GM23338 (cell line): ENCODE results near the gene TRHDE. TPM values are rescaled to one million over a fixed set of nuclear protein-coding genes. Genes with fewer than 3 reads are reported as not detected.
A peak's percentile ranks its signal among the peaks of the same experiment; 100 is the strongest.
"Not testable (repeated sequence)": the region's sequence is repeated elsewhere in the genome, so short reads cannot be mapped to it uniquely, and the experiment has no call there.

ENCODE experiments used
- ATAC-seq: fragments of 200-7000 bp; cut with Tn5 transposase; 3 replicates; pipeline ENCODE4 v1.9.1; 2020
- DNase-seq: peaks from one replicate; pipeline ENCODE4 v3.0.0-alpha.2; 2015; ENCODE audit warnings: low spot score
- H2AFZ ChIP-seq: fragments of 200-600 bp; sonication (generic); 2 replicates; pipeline ENCODE4 v1.8.0; 2016; ENCODE audit warnings: antibody characterized with exemption, mild to moderate bottlenecking, moderate library complexity
- H3F3A ChIP-seq: fragments of 200-600 bp; sonication (generic); replicated peaks from 2 replicates; pipeline ENCODE4 v1.8.0; 2017; ENCODE audit warnings: antibody characterized with exemption, mixed run types, low read depth
- H3K27ac ChIP-seq: fragments of 200-600 bp; sonication (generic); 2 replicates; pipeline ENCODE4 v1.6.1; 2016; ENCODE audit warnings: low read depth
- H3K27me3 ChIP-seq: fragments of 200-600 bp; sonication (generic); 2 replicates; pipeline ENCODE4 v1.8.0; 2016; ENCODE audit warnings: mild to moderate bottlenecking, mixed run types, moderate library complexity; ENCODE audit not compliant: insufficient read depth
- H3K36me3 ChIP-seq: fragments of 200-600 bp; sonication (generic); 2 replicates; pipeline ENCODE4 v1.8.0; 2016; ENCODE audit warnings: mild to moderate bottlenecking; ENCODE audit not compliant: insufficient read depth
- H3K4me1 ChIP-seq: fragments of 200-600 bp; sonication (generic); 2 replicates; pipeline ENCODE4 v1.8.0; 2016; ENCODE audit warnings: mild to moderate bottlenecking, moderate library complexity; ENCODE audit not compliant: insufficient read depth
- H3K4me2 ChIP-seq: fragments of 200-600 bp; sonication (generic); 2 replicates; pipeline ENCODE4 v1.7.1; 2017; ENCODE audit warnings: mixed run types
- H3K4me3 ChIP-seq: fragments of 200-600 bp; sonication (generic); 2 replicates; pipeline ENCODE4 v1.6.1; 2016; ENCODE audit warnings: mixed run types
- H3K79me2 ChIP-seq: fragments of 200-600 bp; sonication (generic); replicated peaks from 2 replicates; pipeline ENCODE4 v1.8.0; 2017; ENCODE audit warnings: mild to moderate bottlenecking; ENCODE audit not compliant: insufficient read depth
- H3K9me2 ChIP-seq: fragments of 200-600 bp; sonication (generic); 2 replicates; pipeline ENCODE4 v1.8.0; 2017; ENCODE audit not compliant: insufficient read depth
- H4K20me1 ChIP-seq: fragments of 200-600 bp; sonication (generic); replicated peaks from 2 replicates; pipeline ENCODE4 v1.8.0; 2017; ENCODE audit warnings: mild to moderate bottlenecking; ENCODE audit not compliant: insufficient read depth
- H3K27ac Mint-ChIP-seq: 2 replicates; pipeline ENCODE4 v1.8.0; 2020; ENCODE audit warnings: inconsistent platforms, mild to moderate bottlenecking, moderate library complexity, mixed read lengths
- H3K27me3 Mint-ChIP-seq: 3 replicates; pipeline ENCODE4 v1.8.0; 2022; ENCODE audit warnings: low read depth, mild to moderate bottlenecking, moderate library complexity, mixed read lengths, inconsistent platforms; ENCODE audit not compliant: insufficient read depth, poor library complexity
- H3K36me3 Mint-ChIP-seq: 3 replicates; pipeline ENCODE4 v1.8.0; 2021; ENCODE audit warnings: low read depth, mild to moderate bottlenecking, inconsistent platforms, moderate library complexity, mixed read lengths
- H3K4me1 Mint-ChIP-seq: 3 replicates; pipeline ENCODE4 v1.8.0; 2020; ENCODE audit warnings: mild to moderate bottlenecking, inconsistent platforms, mixed read lengths
- H3K4me3 Mint-ChIP-seq: 3 replicates; pipeline ENCODE4 v1.8.0; 2021; ENCODE audit warnings: moderate library complexity, mild to moderate bottlenecking, inconsistent platforms, mixed read lengths
- H3K9me3 Mint-ChIP-seq: 3 replicates; pipeline ENCODE4 v1.8.0; 2020; ENCODE audit warnings: moderate library complexity, mild to moderate bottlenecking, inconsistent platforms, mixed read lengths
- CREB1 ChIP-seq: fragments of 250-450 bp; sonication (Bioruptor Pico); IDR thresholded peaks from 2 replicates; pipeline ENCODE4 v1.5.0; 2020; ENCODE audit warnings: low read depth, mild to moderate bottlenecking, moderate library complexity
- CTCF ChIP-seq, 2 experiments: fragments of 200-600 bp in 1 of 2; sonication (generic) in 1 of 2; conservative IDR thresholded peaks; 2 replicates each; pipeline versions ENCODE4 v1.5.1 to v1.6.1; 2016 to 2017; ENCODE audit warnings: antibody characterized with exemption in 2 of 2, low read depth in 2 of 2, mild to moderate bottlenecking in 2 of 2, moderate library complexity in 1 of 2
- EZH2 ChIP-seq: fragments of 200-600 bp; sonication (generic); IDR thresholded peaks from one replicate; pipeline ENCODE4 v1.8.0; 2017; ENCODE audit warnings: antibody characterized with exemption, mild to moderate bottlenecking, low read depth; ENCODE audit not compliant: unreplicated experiment
- EZH2phosphoT487 ChIP-seq: fragments of 200-600 bp; sonication (generic); IDR thresholded peaks from one replicate; pipeline ENCODE4 v1.8.1; 2018; ENCODE audit warnings: antibody characterized with exemption; ENCODE audit not compliant: unreplicated experiment
- NANOG ChIP-seq: IDR thresholded peaks from 2 replicates; pipeline ENCODE4 v1.6.1; 2016; ENCODE audit warnings: antibody characterized with exemption, borderline replicate concordance
- REST ChIP-seq: IDR thresholded peaks from one replicate; pipeline ENCODE4 v1.6.1; 2018; ENCODE audit warnings: antibody characterized with exemption; ENCODE audit not compliant: unreplicated experiment
- STAT1 ChIP-seq: IDR thresholded peaks from one replicate; pipeline ENCODE4 v1.6.1; 2016; ENCODE audit warnings: antibody characterized with exemption; ENCODE audit not compliant: unreplicated experiment
- ZNF114 ChIP-seq: fragments of 250-450 bp; sonication (Bioruptor Pico); IDR thresholded peaks from 2 replicates; pipeline ENCODE4 v1.5.0; 2020; ENCODE audit warnings: mild to moderate bottlenecking, moderate library complexity
- ZNF331 ChIP-seq: fragments of 250-450 bp; sonication (Bioruptor Pico); IDR thresholded peaks from 2 replicates; pipeline ENCODE4 v1.5.0; 2020; ENCODE audit warnings: low read depth, mild to moderate bottlenecking, moderate library complexity
- polyA plus RNA-seq: library from polyadenylated mRNA; unstranded; fragments of >200 nt; fragmentation: Nextera tagmentation; extraction: Ambion mirVana; gene quantifications from 2 replicates; pipeline ENCODE4 v1.2.1, GENCODE V29; 2016
- total RNA-seq: library from RNA; depleted of rRNA; stranded (reverse); fragments of >200 nt; shearing (Covaris generic); gene quantifications from 2 replicates; pipeline ENCODE4 v1.2.3, GENCODE V29; 2014

Gene TRHDE
- total and polyA plus RNA-seq, 2 experiments from 2014 or later, result 1.3 to 7.7 TPM

- TF ChIP-seq ZNF114 (CRISPR knock-in tag) (no peak), ZNF331 (no peak), CREB1 (no peak), NANOG (no peak), EZH2phosphoT487 (no peak), CTCF (conservative IDR thresholded peaks at IDR 0.05; ENCODE audit: low read depth in 2 of 2) (no peak), EZH2 (no peak), REST (no peak)
Observed at GRCh38 chr12:72658615-72659014, 386.4 kb downstream of the TRHDE start (continued).

GRCh38 chr12:72660174-72660573 is 388.0 kb downstream of the TRHDE start:
- H3K36me3 ChIP-seq, H3K27ac ChIP-seq, H4K20me1 ChIP-seq, H3F3A ChIP-seq, H3K4me2 ChIP-seq, H3K79me2 ChIP-seq, H3K4me1 Mint-ChIP-seq, H3K4me3 Mint-ChIP-seq, H3K36me3 Mint-ChIP-seq, ATAC-seq, H3K27me3 Mint-ChIP-seq, H3K27me3 ChIP-seq, H3K9me2 ChIP-seq, H3K9me3 Mint-ChIP-seq, H3K4me1 ChIP-seq, H3K4me3 ChIP-seq, H2AFZ ChIP-seq, DNase-seq: not testable (repeated sequence)
- H3K27ac Mint-ChIP-seq, result peak overlapping the region; percentile 33; the same call in 1 of the 2 replicates

- Mint-ChIP-seq H3K4me1 (peaks cover 18% of the 10 kb centered on the region), H3K27ac (no peak overlapping the region), H3K4me3 (no peak overlapping the region), H3K36me3 (no peaks in the 10 kb centered on the region), H3K9me3 (no peaks in the 10 kb centered on the region), H3K27me3 (peaks cover 2% of the 10 kb centered on the region)
- H3K36me3 ChIP-seq, result no peaks in the 10 kb centered on the region
- H3K4me1 ChIP-seq, result peaks cover 7% of the 10 kb centered on the region
- H3K27me3 ChIP-seq, result no peaks in the 10 kb centered on the region
- no peaks in the 10 kb centered on the region for H3F3A ChIP-seq
- H2AFZ ChIP-seq, result no peak overlapping the region
- H3K79me2 ChIP-seq, result no peaks in the 10 kb centered on the region
- H3K9me2 ChIP-seq, result no peaks in the 10 kb centered on the region
- H3K4me2 ChIP-seq, result no peak overlapping the region
- TF ChIP-seq CREB1 (no peak), EZH2phosphoT487 (no peak), CTCF (conservative IDR thresholded peaks at IDR 0.05; ENCODE audit: low read depth in 2 of 2) (no peak), EZH2 (no peak), ZNF331 (no peak), STAT1 (no peak), REST (no peak)
- no peak overlapping the region for H3K4me3 ChIP-seq
- ATAC-seq (no peak), DNase-seq (no peak)
- H3K27ac ChIP-seq, result no peak overlapping the region
- no peaks in the 10 kb centered on the region for H4K20me1 ChIP-seq
Observed at GRCh38 chr12:72673853-72674252, 401.7 kb downstream of the TRHDE start.
